Epithelial cell of esophagus (primary cell): ENCODE results near the gene MICALL2.

Source experiments
- DNase-seq: peaks from one replicate; pipeline ENCODE4 v3.0.0; 2010; ENCODE audit warnings: low read depth
- H3K4me3 ChIP-seq: 2 replicates; pipeline ENCODE4 v1.5.1; 2011; ENCODE audit warnings: mild to moderate bottlenecking, low read length, control low read depth
- CTCF ChIP-seq: IDR thresholded peaks from 2 replicates; pipeline ENCODE4 v1.5.1; 2011; ENCODE audit warnings: low read depth, mild to moderate bottlenecking, low read length, control low read depth, inconsistent platforms; ENCODE audit not compliant: insufficient read depth; ENCODE audit errors: missing control alignments

Gene MICALL2

GRCh38 chr7:1483536-1484505 is 24.6 kb upstream of the MICALL2 start:
- DNase-seq = no peak
- TF ChIP-seq CTCF = no peak
- no peak overlapping the region for H3K4me3 ChIP-seq

- no peak for TF ChIP-seq CTCF
- no peak for DNase-seq
- no peak overlapping the region for H3K4me3 ChIP-seq
Observed at GRCh38 chr7:1483079-1483478, 23.8 kb upstream of the MICALL2 start.

GRCh38 chr7:1481300-1481699 is 22.0 kb upstream of the MICALL2 start:
- no peak for DNase-seq
- H3K4me3 ChIP-seq = no peak overlapping the region
- TF ChIP-seq CTCF = no peak

GRCh38 chr7:1480670-1481069 is 21.4 kb upstream of the MICALL2 start:
- no peak for TF ChIP-seq CTCF
- H3K4me3 ChIP-seq = no peak overlapping the region
- no peak for DNase-seq

GRCh38 chr7:1479287-1479686 is 20.0 kb upstream of the MICALL2 start:
- H3K4me3 ChIP-seq = no peak overlapping the region
- no peak for TF ChIP-seq CTCF
- DNase-seq = no peak

GRCh38 chr7:1478480-1478879 is 19.2 kb upstream of the MICALL2 start:
- no peak for DNase-seq
- no peak for TF ChIP-seq CTCF
- H3K4me3 ChIP-seq = no peak overlapping the region

- DNase-seq = no peak
- no peak overlapping the region for H3K4me3 ChIP-seq
- no peak for TF ChIP-seq CTCF
Observed at GRCh38 chr7:1476859-1477258, 17.6 kb upstream of the MICALL2 start.
